WTC11 (cell line): ENCODE data around the gene AVPI1. TPM values are rescaled to one million over a fixed set of nuclear protein-coding genes. Genes with fewer than 3 reads are reported as not detected.

Source experiments
- ATAC-seq: fragments of 200-7000 bp; cut with Tn5 transposase; 2 replicates; pipeline ENCODE4 v1.10.0; 2021; ENCODE audit warnings: mild to moderate bottlenecking, moderate library complexity
- CTCF ChIA-PET: fragments of 300-600 bp; sonication (Branson Sonifier 250); formaldehyde crosslinking; loops from one replicate; lab custom pipeline; 2021; ENCODE audit warnings: antibody characterized with exemption; lab: Charles Lee
- POLR2A ChIA-PET: fragments of 350-600 bp; sonication (Branson Sonifier 250); formaldehyde crosslinking; loops from one replicate; lab custom pipeline; 2021; ENCODE audit warnings: antibody characterized with exemption; lab: Charles Lee
- DNase-seq: peaks from one replicate; pipeline ENCODE4 v3.0.0; 2021; ENCODE audit warnings: low spot score
- H3K27ac Mint-ChIP-seq: 2 replicates; pipeline ENCODE4 v1.8.0; 2021; ENCODE audit warnings: mixed read lengths
- H3K27me3 Mint-ChIP-seq: 2 replicates; pipeline ENCODE4 v1.8.0; 2021; ENCODE audit warnings: low read depth, mild to moderate bottlenecking, moderate library complexity, mixed read lengths
- H3K36me3 Mint-ChIP-seq: 2 replicates; pipeline ENCODE4 v1.8.0; 2021; ENCODE audit warnings: mixed read lengths
- H3K4me1 Mint-ChIP-seq: 2 replicates; pipeline ENCODE4 v1.8.0; 2022; ENCODE audit warnings: mixed read lengths
- H3K4me3 Mint-ChIP-seq: 2 replicates; pipeline ENCODE4 v1.8.0; 2021; ENCODE audit warnings: mild to moderate bottlenecking, moderate library complexity, mixed read lengths
- H3K9me3 Mint-ChIP-seq: 2 replicates; pipeline ENCODE4 v1.8.0; 2021; ENCODE audit warnings: mixed read lengths
- ATF6 ChIP-seq: sonication (generic); formaldehyde crosslinking; IDR thresholded peaks from 2 replicates; pipeline ENCODE4 v1.8.1; 2023; ENCODE audit warnings: mild to moderate bottlenecking, missing genetic modification reagents
- CBFB ChIP-seq: sonication (generic); formaldehyde crosslinking; IDR thresholded peaks from 2 replicates; pipeline ENCODE4 v1.8.1; 2022; ENCODE audit warnings: mild to moderate bottlenecking, low read depth, missing genetic modification reagents
- E2F1 ChIP-seq: sonication (generic); formaldehyde crosslinking; IDR thresholded peaks from 2 replicates; pipeline ENCODE4 v1.8.0; 2022; ENCODE audit warnings: mild to moderate bottlenecking, missing genetic modification reagents
- ELF4 ChIP-seq: sonication (generic); formaldehyde crosslinking; IDR thresholded peaks from 2 replicates; pipeline ENCODE4 v1.8.1; 2022; ENCODE audit warnings: low read depth, mild to moderate bottlenecking, moderate library complexity, missing genetic modification reagents
- FOXK1 ChIP-seq: sonication (generic); formaldehyde crosslinking; IDR thresholded peaks from 2 replicates; pipeline ENCODE4 v1.8.0; 2022; ENCODE audit warnings: mild to moderate bottlenecking, moderate library complexity, missing genetic modification reagents
- GRHL2 ChIP-seq: fragments of 250-450 bp; sonication (Bioruptor Pico); IDR thresholded peaks from 2 replicates; pipeline ENCODE4 v1.8.0; 2022; ENCODE audit warnings: mild to moderate bottlenecking, moderate library complexity; ENCODE audit not compliant: insufficient replicate concordance, severe bottlenecking
- GTF2I ChIP-seq: fragments of 250-450 bp; sonication (Bioruptor Pico); conservative IDR thresholded peaks from 2 replicates; pipeline ENCODE4 v1.4.0; 2021; ENCODE audit warnings: mild to moderate bottlenecking
- MAX ChIP-seq: sonication (generic); formaldehyde crosslinking; IDR thresholded peaks from 2 replicates; pipeline ENCODE4 v1.8.0; 2022; ENCODE audit warnings: mild to moderate bottlenecking, missing genetic modification reagents
- NR1H2 ChIP-seq: sonication (generic); formaldehyde crosslinking; IDR thresholded peaks from 2 replicates; pipeline ENCODE4 v1.9.0; 2021; ENCODE audit warnings: mild to moderate bottlenecking, moderate library complexity, missing genetic modification reagents
- TEAD1 ChIP-seq: sonication (generic); formaldehyde crosslinking; IDR thresholded peaks from 2 replicates; pipeline ENCODE4 v1.8.0; 2022; ENCODE audit warnings: mild to moderate bottlenecking, missing genetic modification reagents
- USF2 ChIP-seq: sonication (generic); formaldehyde crosslinking; IDR thresholded peaks from 2 replicates; pipeline ENCODE4 v1.8.1; 2023; ENCODE audit warnings: mild to moderate bottlenecking, missing genetic modification reagents, moderate library complexity
- ZNF121 ChIP-seq: sonication (generic); formaldehyde crosslinking; IDR thresholded peaks from 2 replicates; pipeline ENCODE4 v1.8.0; 2023; ENCODE audit warnings: missing genetic modification reagents
- ZNF263 ChIP-seq: sonication (generic); formaldehyde crosslinking; IDR thresholded peaks from 2 replicates; pipeline ENCODE4 v1.8.1; 2022; ENCODE audit warnings: low read depth, mild to moderate bottlenecking, moderate library complexity, missing genetic modification reagents
- total RNA-seq: library from RNA; stranded (reverse); gene quantifications from 3 replicates; pipeline ENCODE4 v1.2.3, GENCODE V29; 2021
- TF ChIP-seq, protein P1 (sequence below): fragments of 250-450 bp; sonication (Bioruptor Pico); IDR thresholded peaks from 2 replicates; pipeline ENCODE4 v2.1.2; 2022; ENCODE audit warnings: mild to moderate bottlenecking, moderate library complexity
- TF ChIP-seq, protein P2 (sequence below): sonication (generic); formaldehyde crosslinking; IDR thresholded peaks from 2 replicates; pipeline ENCODE4 v1.8.1; 2023; ENCODE audit warnings: mild to moderate bottlenecking, moderate library complexity, missing genetic modification reagents
- TF ChIP-seq, protein P3 (sequence below): sonication (generic); formaldehyde crosslinking; IDR thresholded peaks from 2 replicates; pipeline ENCODE4 v1.8.0; 2022; ENCODE audit warnings: mild to moderate bottlenecking, missing genetic modification reagents
- TF ChIP-seq, protein P4 (sequence below): fragments of 250-450 bp; sonication (Bioruptor Pico); IDR thresholded peaks from 2 replicates; pipeline ENCODE4 v1.8.0; 2021; ENCODE audit warnings: mild to moderate bottlenecking

The AVPI1 gene
- total RNA-seq, 1 experiment from 2014 or later = 9.8 TPM

GRCh38 chr10:97729014-97729413, 42.0 kb upstream of the AVPI1 start (continued):
- TF ChIP-seq ELF4 (no peak), MAX (CRISPR knock-in tag) (no peak), E2F1 (CRISPR knock-in tag) (no peak), ZNF121 (CRISPR knock-in tag) (no peak)
- TF ChIP-seq, protein P1, sequence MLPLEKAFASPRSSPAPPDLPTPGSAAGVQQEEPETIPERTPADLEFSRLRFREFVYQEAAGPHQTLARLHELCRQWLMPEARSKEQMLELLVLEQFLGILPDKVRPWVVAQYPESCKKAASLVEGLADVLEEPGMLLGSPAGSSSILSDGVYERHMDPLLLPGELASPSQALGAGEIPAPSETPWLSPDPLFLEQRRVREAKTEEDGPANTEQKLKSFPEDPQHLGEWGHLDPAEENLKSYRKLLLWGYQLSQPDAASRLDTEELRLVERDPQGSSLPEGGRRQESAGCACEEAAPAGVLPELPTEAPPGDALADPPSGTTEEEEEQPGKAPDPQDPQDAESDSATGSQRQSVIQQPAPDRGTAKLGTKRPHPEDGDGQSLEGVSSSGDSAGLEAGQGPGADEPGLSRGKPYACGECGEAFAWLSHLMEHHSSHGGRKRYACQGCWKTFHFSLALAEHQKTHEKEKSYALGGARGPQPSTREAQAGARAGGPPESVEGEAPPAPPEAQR = no peak

DNA sequence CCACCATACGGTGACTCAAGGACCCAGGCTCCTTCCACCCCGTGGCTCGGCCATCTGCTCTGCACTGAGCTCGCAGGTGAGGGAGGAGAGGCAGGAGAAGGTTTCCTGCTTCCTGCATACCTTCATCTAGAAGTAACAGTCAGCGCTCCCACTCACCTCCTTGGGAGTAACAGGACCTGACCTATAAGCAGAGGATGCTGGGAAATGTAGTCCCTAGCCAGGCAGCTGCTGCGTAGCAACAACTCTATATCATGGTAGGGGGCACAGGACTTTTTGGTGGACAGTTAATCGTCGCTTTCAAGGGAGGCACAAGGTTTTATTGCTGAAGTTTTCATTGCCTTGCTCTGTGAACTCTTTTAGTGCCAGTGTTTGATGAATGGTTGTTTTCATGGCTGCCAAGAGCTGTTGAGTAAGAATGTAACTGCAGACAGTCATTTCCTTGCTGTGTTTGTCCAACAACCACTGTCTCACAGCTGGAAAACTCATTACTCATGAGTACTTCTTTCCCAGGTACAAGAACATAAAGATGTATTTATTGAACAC, 39.7 kb upstream of the AVPI1 start:
- no peaks in the 10 kb centered on the region for H3K36me3 Mint-ChIP-seq
- DNase-seq (peak; percentile 61), ATAC-seq (peak; percentile 97)
- no peaks in the 10 kb centered on the region for H3K9me3 Mint-ChIP-seq
- H3K4me3 Mint-ChIP-seq = peak overlapping the region; percentile 52
- no peaks in the 10 kb centered on the region; the same call in 1 of the 2 replicates for H3K27me3 Mint-ChIP-seq
- H3K4me1 Mint-ChIP-seq = peaks cover 10% of the 10 kb centered on the region
- TF ChIP-seq, protein P2, sequence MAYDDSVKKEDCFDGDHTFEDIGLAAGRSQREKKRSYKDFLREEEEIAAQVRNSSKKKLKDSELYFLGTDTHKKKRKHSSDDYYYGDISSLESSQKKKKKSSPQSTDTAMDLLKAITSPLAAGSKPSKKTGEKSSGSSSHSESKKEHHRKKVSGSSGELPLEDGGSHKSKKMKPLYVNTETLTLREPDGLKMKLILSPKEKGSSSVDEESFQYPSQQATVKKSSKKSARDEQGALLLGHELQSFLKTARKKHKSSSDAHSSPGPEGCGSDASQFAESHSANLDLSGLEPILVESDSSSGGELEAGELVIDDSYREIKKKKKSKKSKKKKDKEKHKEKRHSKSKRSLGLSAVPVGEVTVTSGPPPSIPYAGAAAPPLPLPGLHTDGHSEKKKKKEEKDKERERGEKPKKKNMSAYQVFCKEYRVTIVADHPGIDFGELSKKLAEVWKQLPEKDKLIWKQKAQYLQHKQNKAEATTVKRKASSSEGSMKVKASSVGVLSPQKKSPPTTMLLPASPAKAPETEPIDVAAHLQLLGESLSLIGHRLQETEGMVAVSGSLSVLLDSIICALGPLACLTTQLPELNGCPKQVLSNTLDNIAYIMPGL (CRISPR knock-in tag) = no peak
- TF ChIP-seq MAX (CRISPR knock-in tag) = peak; percentile 50; the same call in 1 of the 2 replicates
- TF ChIP-seq, protein P3, sequence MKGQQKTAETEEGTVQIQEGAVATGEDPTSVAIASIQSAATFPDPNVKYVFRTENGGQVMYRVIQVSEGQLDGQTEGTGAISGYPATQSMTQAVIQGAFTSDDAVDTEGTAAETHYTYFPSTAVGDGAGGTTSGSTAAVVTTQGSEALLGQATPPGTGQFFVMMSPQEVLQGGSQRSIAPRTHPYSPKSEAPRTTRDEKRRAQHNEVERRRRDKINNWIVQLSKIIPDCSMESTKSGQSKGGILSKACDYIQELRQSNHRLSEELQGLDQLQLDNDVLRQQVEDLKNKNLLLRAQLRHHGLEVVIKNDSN = peak; percentile 26; the same call in 1 of the 2 replicates
- 0 out of 2 replicates have a peak, but pooled peaks have one; percentile 37 for TF ChIP-seq TEAD1
- ChIA-PET CTCF (interaction anchor here (0.7 to 5.1 kb wide), 11 partner anchors 8 to 205 kb away, joined by 3 to 68 read pairs (median 5); partner anchors contain the start of genes AVPI1 and MARVELD1), POLR2A (interaction anchor here (0.6 to 2.2 kb wide), 5 partner anchors 8 to 168 kb away, joined by 3 to 9 read pairs (median 8); partner anchors contain the start of genes AVPI1 and MARVELD1)
- peak overlapping the region; percentile 91; the same call in 1 of the 2 replicates for H3K27ac Mint-ChIP-seq

DNA sequence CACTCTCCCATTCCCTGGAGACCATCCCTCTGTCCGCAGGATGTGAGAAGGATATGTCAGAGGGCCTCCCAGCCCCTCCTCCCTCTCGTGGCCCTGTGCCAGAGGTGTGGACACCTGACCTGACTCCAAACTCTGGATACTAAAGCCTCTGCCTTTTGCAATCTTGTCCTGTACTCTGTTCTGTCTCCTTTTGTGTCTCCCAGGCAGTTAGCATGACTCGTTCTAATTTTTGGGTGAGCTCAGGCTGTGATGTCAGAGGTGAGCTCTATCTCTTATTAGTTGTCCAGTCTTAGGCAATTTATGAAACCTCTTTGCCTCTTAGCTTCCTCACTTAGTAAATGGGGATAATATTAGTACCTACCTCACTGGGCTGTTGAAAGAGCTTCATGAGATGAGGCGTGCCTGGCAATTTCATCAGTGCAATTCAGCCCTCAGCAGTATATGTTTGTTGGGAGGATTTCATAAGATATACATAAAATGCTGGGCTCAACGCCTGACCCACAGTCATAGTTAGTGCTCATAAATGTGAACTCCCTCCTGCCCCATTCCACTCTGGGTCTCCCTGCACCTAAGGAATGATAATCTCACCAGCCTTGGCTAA, 37.4 kb upstream of the AVPI1 start:
- ATAC-seq (no peak), DNase-seq (no peak)
- Mint-ChIP-seq H3K36me3 (0 out of 2 replicates have a peak, but pooled peaks cover 2% of the 10 kb centered on the region), H3K4me3 (no peak overlapping the region), H3K27me3 (no peaks in the 10 kb centered on the region; the same call in 1 of the 2 replicates), H3K9me3 (no peaks in the 10 kb centered on the region), H3K4me1 (peaks cover 15% of the 10 kb centered on the region), H3K27ac (no peak overlapping the region)
- CTCF ChIA-PET = interaction anchor here (0.7 to 5.1 kb wide), 9 partner anchors 10 to 149 kb away, joined by 3 to 68 read pairs (median 10); partner anchors contain the start of genes AVPI1, MARVELD1 and ZFYVE27
- POLR2A ChIA-PET = interaction anchor here (1.0 to 2.8 kb wide), 2 partner anchors 9 to 11 kb away, joined by 3 to 10 read pairs; partner anchors contain the start of gene MARVELD1
- TF ChIP-seq, protein P2 (CRISPR knock-in tag) = no peak
- no peak for TF ChIP-seq ZNF263 (CRISPR knock-in tag)
- no peak for TF ChIP-seq CBFB
- TF ChIP-seq, protein P4, sequence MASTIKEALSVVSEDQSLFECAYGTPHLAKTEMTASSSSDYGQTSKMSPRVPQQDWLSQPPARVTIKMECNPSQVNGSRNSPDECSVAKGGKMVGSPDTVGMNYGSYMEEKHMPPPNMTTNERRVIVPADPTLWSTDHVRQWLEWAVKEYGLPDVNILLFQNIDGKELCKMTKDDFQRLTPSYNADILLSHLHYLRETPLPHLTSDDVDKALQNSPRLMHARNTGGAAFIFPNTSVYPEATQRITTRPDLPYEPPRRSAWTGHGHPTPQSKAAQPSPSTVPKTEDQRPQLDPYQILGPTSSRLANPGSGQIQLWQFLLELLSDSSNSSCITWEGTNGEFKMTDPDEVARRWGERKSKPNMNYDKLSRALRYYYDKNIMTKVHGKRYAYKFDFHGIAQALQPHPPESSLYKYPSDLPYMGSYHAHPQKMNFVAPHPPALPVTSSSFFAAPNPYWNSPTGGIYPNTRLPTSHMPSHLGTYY (CRISPR knock-in tag) = no peak
- TF ChIP-seq ATF6 = no peak
- no peak for TF ChIP-seq USF2 (CRISPR knock-in tag)
- TF ChIP-seq GRHL2 (CRISPR knock-in tag) = no peak
- TF ChIP-seq NR1H2 (CRISPR knock-in tag) = no peak
- no peak for TF ChIP-seq FOXK1 (CRISPR knock-in tag)
- no peak for TF ChIP-seq GTF2I (CRISPR knock-in tag)
